PC-9 (cell line): ENCODE results near the gene GAST.

Source experiments
- EZH2 ChIP-seq: fragments of 200-600 bp; sonication (generic); IDR thresholded peaks from 2 replicates; pipeline ENCODE4 v1.8.0; 2017; ENCODE audit warnings: antibody characterized with exemption, low read depth
- TF ChIP-seq, protein P1 (sequence below): fragments of 200-600 bp; sonication (generic); conservative IDR thresholded peaks from 2 replicates; pipeline ENCODE4 v1.6.1; 2017; ENCODE audit warnings: mixed run types, antibody characterized with exemption, mild to moderate bottlenecking, moderate library complexity

DNA sequence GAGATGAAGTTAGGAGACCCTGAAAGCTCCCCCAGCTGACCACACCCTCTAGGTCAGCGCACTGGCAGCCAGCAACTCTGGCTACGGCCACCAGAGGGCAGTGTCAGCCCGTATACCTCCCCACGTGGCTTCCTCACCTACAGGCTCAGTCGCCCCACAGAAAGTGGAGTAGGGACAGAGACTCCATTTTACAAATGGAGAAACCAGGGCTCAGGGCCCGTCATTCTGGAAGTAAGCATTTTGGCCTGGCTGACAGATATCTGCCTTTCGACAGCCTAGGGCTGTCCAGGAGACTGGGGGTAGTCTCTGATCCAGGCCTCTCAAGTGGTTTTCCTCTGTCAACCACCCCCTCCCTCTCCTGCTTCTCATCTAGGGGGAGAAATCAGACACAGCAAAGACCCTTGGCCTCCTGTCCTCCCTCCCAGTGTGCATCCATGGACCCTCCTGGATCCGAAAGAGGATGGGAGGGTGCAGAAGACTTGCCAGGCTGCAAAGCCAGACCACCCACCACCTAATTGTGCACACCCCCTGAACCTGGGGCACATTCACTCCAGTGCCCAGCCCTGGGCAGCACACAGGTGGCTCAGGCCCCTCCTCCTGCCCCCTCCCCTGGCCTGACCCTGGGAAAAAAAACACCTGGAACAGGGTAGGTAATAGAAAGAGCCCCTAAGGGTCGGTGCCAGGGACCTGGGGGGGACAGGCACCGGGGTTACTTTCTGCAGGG lies 26.1 kb downstream of the GAST start:
- TF ChIP-seq, protein P1, sequence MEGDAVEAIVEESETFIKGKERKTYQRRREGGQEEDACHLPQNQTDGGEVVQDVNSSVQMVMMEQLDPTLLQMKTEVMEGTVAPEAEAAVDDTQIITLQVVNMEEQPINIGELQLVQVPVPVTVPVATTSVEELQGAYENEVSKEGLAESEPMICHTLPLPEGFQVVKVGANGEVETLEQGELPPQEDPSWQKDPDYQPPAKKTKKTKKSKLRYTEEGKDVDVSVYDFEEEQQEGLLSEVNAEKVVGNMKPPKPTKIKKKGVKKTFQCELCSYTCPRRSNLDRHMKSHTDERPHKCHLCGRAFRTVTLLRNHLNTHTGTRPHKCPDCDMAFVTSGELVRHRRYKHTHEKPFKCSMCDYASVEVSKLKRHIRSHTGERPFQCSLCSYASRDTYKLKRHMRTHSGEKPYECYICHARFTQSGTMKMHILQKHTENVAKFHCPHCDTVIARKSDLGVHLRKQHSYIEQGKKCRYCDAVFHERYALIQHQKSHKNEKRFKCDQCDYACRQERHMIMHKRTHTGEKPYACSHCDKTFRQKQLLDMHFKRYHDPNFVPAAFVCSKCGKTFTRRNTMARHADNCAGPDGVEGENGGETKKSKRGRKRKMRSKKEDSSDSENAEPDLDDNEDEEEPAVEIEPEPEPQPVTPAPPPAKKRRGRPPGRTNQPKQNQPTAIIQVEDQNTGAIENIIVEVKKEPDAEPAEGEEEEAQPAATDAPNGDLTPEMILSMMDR, result peak; percentile 97
- TF ChIP-seq EZH2, result no peak
